Stimulated activated CD4-positive, alpha-beta T cell treated with anti-CD3 and anti-CD28 coated beads, Interleukin-1b, Interleukin-23, amount 100 ng/mL, for 4 hours (primary cell): ENCODE data around the gene PPY.
"Not testable (repeated sequence)": the region's sequence is repeated elsewhere in the genome, so short reads cannot be mapped to it uniquely, and the experiment has no call there.

Experiments
- DNase-seq, 2 donors: peaks; one replicate each; pipeline ENCODE4 v3.0.0-alpha.2; 2020; ENCODE audit warnings: low read depth in 2 of 2

PPY gene

GRCh38 chr17:43966276-43966675, 24.0 kb upstream of the PPY start:
- no peak for DNase-seq

- no peak for DNase-seq
These were observed 20.2 kb upstream of the PPY start for GRCh38 chr17:43962479-43962878.

- no peak for DNase-seq
These were observed 19.7 kb upstream of the PPY start for GRCh38 chr17:43961954-43962353.

GRCh38 chr17:43961292-43961691, 19.0 kb upstream of the PPY start:
- DNase-seq, result not testable (repeated sequence)

- DNase-seq, result no peak
These were observed 16.6 kb upstream of the PPY start for GRCh38 chr17:43958748-43959352.

- DNase-seq, result no peak
These were observed 13.9 kb upstream of the PPY start for GRCh38 chr17:43956222-43956621.

GRCh38 chr17:43953746-43954145, 11.5 kb upstream of the PPY start, which contains the start of gene PYY:
PYY (minus strand) TSS chr17:43953940; CDS start chr17:43953483, 457 bp downstream.
- no peak for DNase-seq

- no peak for DNase-seq
These were observed 10.7 kb upstream of the PPY start for GRCh38 chr17:43952724-43953666.

GRCh38 chr17:43952351-43952723, 10.1 kb upstream of the PPY start:
- no peak for DNase-seq

GRCh38 chr17:43951750-43952149, 9.5 kb upstream of the PPY start:
- DNase-seq, result no peak

- DNase-seq, result no peak
These were observed 8.3 kb upstream of the PPY start for GRCh38 chr17:43950554-43950953.

GRCh38 chr17:43949781-43950180, 7.5 kb upstream of the PPY start:
- no peak for DNase-seq

- DNase-seq, result no peak
These were observed 4.5 kb upstream of the PPY start for GRCh38 chr17:43946781-43947180.

GRCh38 chr17:43945074-43945829, 3.0 kb upstream of the PPY start:
- no peak for DNase-seq

- no peak for DNase-seq
These were observed 1.6 kb downstream of the PPY start for GRCh38 chr17:43940630-43941029.

- DNase-seq, result no peak
These were observed 2.4 kb downstream of the PPY start for GRCh38 chr17:43939886-43940285.

GRCh38 chr17:43939452-43939851, 2.8 kb downstream of the PPY start:
- not testable (repeated sequence) for DNase-seq

GRCh38 chr17:43938838-43939182, 3.5 kb downstream of the PPY start:
- DNase-seq, result no peak

GRCh38 chr17:43936434-43936833, 5.8 kb downstream of the PPY start:
- no peak for DNase-seq

GRCh38 chr17:43935926-43936261, 6.4 kb downstream of the PPY start:
- DNase-seq, result no peak

- DNase-seq, result no peak
These were observed 6.9 kb downstream of the PPY start for GRCh38 chr17:43935204-43935925.

- no peak for DNase-seq
These were observed 9.4 kb downstream of the PPY start for GRCh38 chr17:43932923-43933322.
